NCI-H82 treated with DMSO at 0.1 percent for 48 hours (cell line): ENCODE results near the gene OGFOD3.

Experiments used
- DNase-seq: peaks from one replicate; lab custom pipeline; 2025; ENCODE audit not compliant: unreplicated experiment; lab: John Stamatoyannopoulos, UW

The OGFOD3 gene

GRCh38 chr17:82447876-82448275, 29.5 kb upstream of the OGFOD3 start:
- DNase-seq = no peak

DNA sequence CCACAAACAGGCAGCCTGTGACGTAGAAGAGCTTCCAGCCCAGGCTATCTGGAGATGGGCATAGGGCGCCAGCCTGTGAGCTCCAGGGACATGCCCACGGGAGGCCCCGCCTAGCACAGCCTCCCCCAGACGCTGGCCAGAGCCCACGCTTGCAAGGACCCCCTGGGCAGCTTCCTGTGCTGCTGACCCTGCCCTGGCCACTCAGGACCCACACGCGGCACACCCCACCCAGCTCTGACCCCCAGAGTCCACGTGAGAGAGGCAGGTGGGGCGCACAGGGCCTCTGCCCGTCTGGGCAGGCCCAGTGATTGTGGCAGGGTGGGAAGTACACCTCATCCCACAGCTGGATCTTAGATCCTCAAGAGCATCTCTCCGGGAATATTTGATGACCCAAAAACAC, 28.3 kb upstream of the OGFOD3 start:
- no peak for DNase-seq

DNA sequence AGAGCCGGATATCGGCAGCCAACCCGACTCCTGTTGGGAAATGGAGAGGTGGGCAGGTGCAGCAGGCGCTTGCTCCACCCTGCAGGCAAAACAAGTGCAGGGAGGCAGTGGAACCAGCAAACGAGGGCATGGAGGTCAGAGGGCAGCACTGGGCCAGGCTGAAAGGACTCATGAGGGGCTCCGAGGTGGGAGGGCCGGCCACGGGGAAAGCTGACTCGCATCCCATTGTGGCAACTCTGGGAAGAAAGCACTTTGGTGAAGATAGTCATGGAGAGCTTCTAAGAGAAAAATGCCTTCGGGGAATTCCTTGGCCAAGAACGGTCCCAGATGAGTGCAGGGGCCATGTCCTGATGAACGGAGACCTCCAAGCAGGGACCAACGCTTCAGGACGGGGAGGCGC, 27.7 kb upstream of the OGFOD3 start:
- no peak for DNase-seq

DNA sequence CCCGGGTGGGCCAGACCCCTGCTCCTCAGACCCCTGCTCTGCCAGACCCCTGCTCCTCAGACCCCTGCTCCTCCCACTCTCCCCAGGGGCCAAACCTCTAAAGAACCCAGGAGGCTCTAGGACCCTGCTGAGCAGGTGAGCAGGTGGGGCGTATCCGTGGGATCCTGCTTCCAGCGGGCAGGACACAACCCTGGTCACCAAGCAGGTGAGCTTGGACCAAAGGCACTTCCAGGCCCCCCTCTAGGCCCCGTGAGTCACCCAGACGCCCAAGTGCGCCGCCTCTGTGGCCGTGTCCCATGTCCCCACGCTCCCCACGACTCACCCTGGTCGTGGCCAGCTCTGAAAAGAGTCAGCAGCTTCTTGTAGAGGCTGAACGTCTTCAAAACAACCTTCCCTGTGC, 27.2 kb upstream of the OGFOD3 start:
- DNase-seq = no peak

DNA sequence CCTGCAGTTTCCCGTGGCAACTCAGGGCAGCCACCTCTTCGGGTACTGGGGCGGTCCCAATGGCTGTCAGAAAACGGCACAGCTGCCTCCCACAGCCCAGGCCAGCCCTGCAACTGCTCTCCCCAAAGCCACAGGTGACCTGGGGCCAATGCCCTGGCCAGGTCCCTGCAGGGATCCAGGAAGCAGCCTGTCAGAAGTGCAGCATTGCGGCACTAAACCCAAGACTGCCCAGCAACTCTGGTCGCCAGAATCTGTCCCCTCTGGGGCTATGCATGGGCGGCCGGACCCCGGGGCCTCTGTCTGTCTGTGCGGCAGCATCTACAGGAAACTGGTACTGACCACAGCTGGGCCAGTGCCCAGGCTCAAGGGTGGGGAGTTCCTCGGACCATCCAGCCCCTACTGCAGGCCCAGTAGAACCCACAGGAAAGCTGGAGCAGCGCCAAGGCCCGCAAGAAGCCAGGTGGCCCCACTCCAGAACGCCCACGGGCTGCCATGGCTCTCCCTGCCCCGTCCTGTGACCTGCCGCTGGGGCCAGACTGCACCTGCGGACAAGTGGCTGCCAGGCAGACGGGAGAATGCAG, 26.6 kb upstream of the OGFOD3 start:
- no peak for DNase-seq

DNA sequence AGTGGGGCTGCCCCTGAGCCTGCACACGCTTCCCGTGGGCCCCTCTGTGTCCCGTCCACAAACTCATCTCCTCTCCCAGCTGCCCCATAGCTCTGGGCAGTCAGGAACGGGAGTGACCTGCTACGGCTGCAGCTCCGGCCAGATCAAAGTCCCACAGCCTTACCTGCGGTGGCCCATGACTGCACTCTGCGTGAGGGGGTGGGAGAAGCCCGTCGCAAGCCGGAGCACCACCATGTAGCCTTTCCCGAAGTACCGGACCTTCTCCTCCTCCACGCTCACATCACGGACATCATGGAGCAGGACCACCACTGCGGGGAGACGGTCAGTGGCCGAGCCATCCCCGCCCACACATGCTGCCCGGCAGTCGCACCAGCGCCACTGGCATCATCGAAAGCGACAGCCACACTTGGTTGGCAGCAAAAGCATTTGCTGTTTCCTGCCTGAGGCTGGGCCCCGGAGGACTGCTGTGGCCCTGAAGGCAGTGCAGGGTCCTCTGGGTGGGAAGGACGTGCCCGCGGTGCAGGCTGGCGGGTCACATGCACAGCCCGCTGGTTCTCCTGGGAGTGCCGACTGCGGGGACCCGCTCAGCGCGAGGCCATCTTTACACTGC, 26.0 kb upstream of the OGFOD3 start:
- DNase-seq = no peak

GRCh38 chr17:82443465-82444283, 25.3 kb upstream of the OGFOD3 start:
- DNase-seq = no peak

DNA sequence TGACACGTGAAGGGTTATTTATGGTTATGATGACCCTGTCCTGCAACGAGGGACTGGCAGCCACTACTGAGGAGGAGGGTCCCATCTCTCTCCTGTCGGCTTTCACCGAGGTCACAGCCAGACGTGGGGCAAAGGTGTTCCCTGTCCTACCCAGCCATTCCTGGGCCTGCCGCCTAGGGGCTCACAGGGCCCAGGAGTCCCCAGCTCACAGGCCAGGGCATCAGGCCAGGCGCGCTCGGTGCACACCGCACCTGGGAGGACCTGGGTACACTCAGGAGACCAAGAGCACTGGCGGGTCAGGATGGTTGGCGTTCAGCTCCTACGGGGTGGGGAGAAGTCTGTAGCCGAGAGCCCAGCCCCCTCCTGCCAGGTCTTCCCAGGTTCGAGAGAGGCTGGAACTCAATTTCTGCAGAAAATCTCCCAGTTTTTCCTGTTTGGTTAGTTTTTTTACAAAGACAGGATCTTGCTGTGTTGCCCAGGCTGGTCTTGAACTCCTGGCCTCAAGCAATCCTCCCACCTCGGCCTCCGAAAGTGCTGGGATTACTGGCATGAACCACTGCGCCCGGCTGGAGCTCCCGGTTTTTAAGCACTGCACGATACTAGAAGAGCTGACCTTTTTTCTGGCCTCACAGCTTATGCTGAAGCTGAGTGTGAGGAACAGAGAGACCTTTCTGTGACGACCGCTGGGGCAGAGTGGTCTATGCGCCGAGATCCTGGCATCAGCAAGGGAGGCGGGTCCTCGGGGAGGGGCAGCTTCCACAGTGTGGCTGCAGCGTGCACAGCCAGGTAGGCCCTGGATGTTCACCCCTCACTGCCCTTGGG, 24.5 kb upstream of the OGFOD3 start:
- no peak for DNase-seq

DNA sequence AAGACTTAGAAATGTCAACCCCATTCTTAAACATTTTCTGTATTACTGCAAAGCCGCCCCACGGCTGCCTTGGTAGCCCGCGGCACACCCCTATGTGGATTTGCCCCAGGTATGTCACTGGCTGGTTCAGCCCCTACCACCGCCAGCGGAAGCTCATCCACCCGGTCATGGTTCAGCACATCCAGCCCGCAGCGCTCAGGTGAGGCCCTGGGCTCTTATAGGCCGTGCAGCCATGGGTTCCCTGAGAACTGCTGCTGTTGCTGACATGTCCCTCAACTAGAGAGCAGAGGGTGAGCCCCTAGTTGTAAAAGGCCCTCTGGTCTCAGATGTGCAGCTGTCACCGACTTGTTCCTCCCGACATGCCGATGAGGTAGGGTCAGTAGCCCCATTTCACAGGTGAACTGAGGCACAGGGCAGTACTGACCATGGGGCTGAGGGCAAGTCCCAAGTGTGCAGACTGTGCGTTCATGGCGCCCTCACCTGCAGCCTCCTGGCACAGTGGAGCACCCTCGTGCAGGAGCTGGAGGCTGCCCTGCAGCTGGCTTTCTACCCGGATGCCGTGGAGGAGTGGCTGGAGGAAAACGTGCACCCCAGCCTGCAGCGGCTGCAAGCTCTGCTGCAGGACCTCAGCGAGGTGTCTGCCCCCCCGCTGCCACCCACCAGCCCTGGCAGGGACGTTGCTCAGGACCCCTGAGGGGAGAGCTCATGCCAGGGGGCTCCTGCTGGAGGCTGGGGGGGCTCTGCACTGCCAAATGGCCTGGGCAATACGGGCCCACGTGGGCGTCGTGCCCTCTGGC, 23.5 kb upstream of the OGFOD3 start:
- no peak for DNase-seq

DNA sequence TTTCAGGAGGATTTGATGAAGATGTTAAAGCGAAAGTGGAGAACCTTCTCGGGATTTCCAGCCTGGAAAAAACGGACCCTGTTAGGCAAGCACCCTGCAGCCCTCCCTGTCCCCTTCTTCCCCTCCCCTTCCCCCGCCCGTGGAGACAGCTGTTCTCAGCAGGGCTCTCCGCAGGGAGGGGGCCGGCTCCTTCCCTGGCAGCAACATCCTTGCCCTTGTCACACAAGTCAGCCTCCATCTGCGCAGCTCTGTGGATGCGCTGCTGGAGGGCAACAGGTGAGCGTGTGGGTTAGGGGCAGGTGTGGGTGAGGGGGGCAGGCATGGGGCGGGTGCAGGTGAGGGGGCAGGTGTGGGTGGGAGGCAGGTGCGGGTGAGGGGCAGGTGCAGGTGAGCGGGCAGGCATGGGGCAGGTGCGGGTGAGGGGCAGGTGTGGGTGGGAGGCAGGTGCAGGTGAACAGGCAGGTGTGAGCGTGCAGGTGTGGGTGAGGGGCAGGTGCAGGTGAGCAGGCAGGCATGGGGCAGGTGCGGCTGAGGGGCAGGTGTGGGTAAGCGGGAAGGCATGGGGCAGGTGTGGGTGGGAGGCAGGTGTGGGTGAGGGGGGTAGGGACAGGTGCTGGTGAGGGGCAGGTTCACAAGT, 22.7 kb upstream of the OGFOD3 start:
- DNase-seq = no peak

GRCh38 chr17:82440469-82440981, 22.1 kb upstream of the OGFOD3 start:
- DNase-seq = no peak

DNA sequence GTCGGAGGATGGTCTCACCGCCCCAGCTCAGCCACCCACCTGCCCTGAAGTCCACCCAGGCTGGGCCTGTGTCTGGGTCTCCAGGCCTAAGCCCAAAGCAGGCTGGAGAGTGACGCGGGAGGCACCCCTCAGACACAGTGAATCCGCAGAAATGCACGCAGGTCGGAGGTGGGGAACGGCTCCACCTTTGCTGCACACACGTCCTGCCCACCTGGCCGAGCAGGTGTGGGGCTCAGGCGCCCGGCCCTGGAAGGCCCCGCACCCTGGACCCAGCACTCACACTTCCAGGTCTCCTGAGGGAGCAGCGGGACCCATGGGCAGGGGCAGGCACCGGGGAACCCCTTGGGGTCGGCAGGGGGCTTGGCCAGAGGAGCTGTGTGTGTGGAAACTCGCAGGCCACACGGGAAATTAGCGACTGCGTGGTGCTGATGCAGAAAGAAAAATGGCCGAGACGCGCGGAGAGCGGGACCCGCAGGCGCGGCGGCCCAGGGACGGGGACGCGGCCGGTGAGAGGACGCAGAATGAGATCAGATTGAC, 21.5 kb upstream of the OGFOD3 start:
- DNase-seq = no peak

DNA sequence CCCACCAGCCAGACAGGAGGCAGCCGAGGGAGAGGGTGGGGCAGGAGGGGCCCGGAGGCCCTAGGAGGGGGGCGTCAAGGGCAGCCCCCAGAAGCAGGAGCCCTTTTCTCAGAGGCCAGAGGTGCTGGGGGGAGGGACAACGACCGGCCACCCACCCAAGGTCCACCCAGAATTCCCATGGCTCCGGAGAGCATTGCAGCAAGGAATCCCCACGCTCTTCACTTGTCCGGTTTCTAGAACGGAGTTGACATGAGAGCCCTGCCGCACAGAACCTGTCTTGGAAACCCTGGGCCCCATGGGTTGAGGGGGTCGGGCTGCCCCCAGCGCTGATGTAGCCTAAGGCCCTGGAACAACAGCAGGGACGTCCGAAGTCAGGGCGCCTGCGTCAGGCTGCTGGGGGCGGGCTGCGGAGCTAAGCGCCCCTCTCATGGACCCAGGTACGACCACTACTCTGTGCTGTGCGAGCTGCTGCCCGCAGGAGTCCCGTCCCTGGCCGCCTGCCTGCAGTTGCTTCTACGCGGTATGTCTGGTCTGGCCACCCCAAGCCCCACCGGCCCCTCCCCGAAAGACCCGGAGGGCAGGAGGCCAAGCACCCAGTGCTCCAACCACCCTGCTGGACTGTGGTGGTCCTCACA, 20.9 kb upstream of the OGFOD3 start:
- DNase-seq = no peak

- no peak for DNase-seq
Observed at GRCh38 chr17:82438401-82439193, 20.2 kb upstream of the OGFOD3 start.

DNA sequence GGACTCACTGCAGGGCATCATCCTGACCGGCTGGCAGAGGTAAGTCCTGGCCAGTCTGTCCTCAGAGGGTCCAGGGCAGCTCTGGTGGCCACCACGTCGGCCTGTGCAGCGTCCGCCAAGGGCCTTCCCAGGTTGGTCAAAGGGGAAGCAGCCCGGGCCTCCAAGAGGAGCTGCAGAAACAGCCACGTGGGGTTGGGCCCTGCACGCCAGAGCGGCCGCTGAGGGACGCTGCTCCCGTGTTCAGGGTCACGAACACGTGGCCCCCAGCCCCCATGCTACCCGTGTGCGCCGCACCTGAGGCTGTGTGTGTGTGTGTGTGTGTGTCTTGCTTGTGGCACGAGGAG, 18.9 kb upstream of the OGFOD3 start:
- DNase-seq = no peak

- no peak for DNase-seq
Observed at GRCh38 chr17:82436601-82437324, 18.4 kb upstream of the OGFOD3 start.

GRCh38 chr17:82435601-82436583, 17.5 kb upstream of the OGFOD3 start:
- DNase-seq = no peak
